CD4-positive, alpha-beta T cell (primary cell): ENCODE measurements around the gene ARHGEF39. TPM values are rescaled to one million over a fixed set of nuclear protein-coding genes. Genes with fewer than 3 reads are reported as not detected.

Experiments used
- ATAC-seq: fragments of 200-7000 bp; cut with Tn5 transposase; one replicate; pipeline ENCODE4 v1.10.0; 2022; ENCODE audit warnings: mild to moderate bottlenecking; ENCODE audit not compliant: poor library complexity
- CTCF ChIA-PET: fragments of 350-600 bp; sonication (Branson Sonifier 250); formaldehyde crosslinking; loops from one replicate; lab custom pipeline; 2021; ENCODE audit warnings: antibody characterized with exemption, inconsistent platforms; lab: Charles Lee
- POLR2A ChIA-PET: fragments of 350-600 bp; sonication (Branson Sonifier 250); formaldehyde crosslinking; loops from one replicate; lab custom pipeline; 2021; ENCODE audit warnings: antibody characterized with exemption, inconsistent platforms; lab: Charles Lee
- DNase-seq, 14 experiments: peaks; one replicate each; pipeline ENCODE4 v3.0.0-alpha.2; 2013 to 2020; ENCODE audit warnings: mixed read lengths in 2 of 14
- H3K27ac ChIP-seq, 2 donors: one replicate each; pipeline versions ENCODE4 v1.5.1 to v1.7.0; 2013; ENCODE audit warnings: low read length in 2 of 2, low read depth in 1 of 2, mild to moderate bottlenecking in 1 of 2
- H3K27me3 ChIP-seq, 2 experiments: 1 replicate in 1 of 2; 2 replicates in 1 of 2; pipeline versions ENCODE4 v1.6.1 to v1.7.0; 2013; ENCODE audit warnings: low read length in 2 of 2, control low read depth in 1 of 2, mild to moderate bottlenecking in 1 of 2, moderate library complexity in 1 of 2; ENCODE audit not compliant: insufficient read depth in 2 of 2, control insufficient read depth in 1 of 2
- H3K36me3 ChIP-seq: one replicate; pipeline ENCODE4 v1.6.1; 2013; ENCODE audit warnings: low read length, control low read depth; ENCODE audit not compliant: insufficient read depth
- H3K4me1 ChIP-seq: one replicate; pipeline ENCODE4 v1.6.1; 2013; ENCODE audit warnings: low read length, control low read depth; ENCODE audit not compliant: insufficient read depth
- H3K4me3 ChIP-seq: one replicate; pipeline ENCODE4 v1.5.1; 2013; ENCODE audit warnings: mild to moderate bottlenecking, low read length, moderate library complexity
- H3K9me3 ChIP-seq, 2 experiments: 1 replicate in 1 of 2; 2 replicates in 1 of 2; pipeline versions ENCODE4 v1.6.1 to v1.7.0; 2013; ENCODE audit warnings: low read length in 2 of 2, mild to moderate bottlenecking in 2 of 2, control low read depth in 1 of 2, moderate library complexity in 1 of 2; ENCODE audit not compliant: control insufficient read depth in 1 of 2, insufficient read depth in 1 of 2
- H3K27ac Mint-ChIP-seq: one replicate; pipeline ENCODE4 v1.8.0; 2020; ENCODE audit warnings: mixed read lengths
- H3K27me3 Mint-ChIP-seq: one replicate; pipeline ENCODE4 v1.8.0; 2021; ENCODE audit warnings: mixed read lengths
- H3K36me3 Mint-ChIP-seq: one replicate; pipeline ENCODE4 v1.8.0; 2021; ENCODE audit warnings: low read depth, mixed read lengths
- H3K4me1 Mint-ChIP-seq: one replicate; pipeline ENCODE4 v1.8.0; 2021; ENCODE audit warnings: low read depth, mixed read lengths
- H3K4me3 Mint-ChIP-seq: one replicate; pipeline ENCODE4 v1.8.0; 2020; ENCODE audit warnings: mild to moderate bottlenecking, mixed read lengths
- H3K9me3 Mint-ChIP-seq: one replicate; pipeline ENCODE4 v1.8.0; 2020; ENCODE audit warnings: mixed read lengths
- CTCF ChIP-seq: fragments of 200-600 bp; IDR thresholded peaks from one replicate; pipeline ENCODE4 v1.8.0; 2022; ENCODE audit warnings: antibody characterized with exemption, mild to moderate bottlenecking
- intact Hi-C, 2 experiments: fragments of 100-400 bp; cut with DNase I in 1 of 2; cut with micrococcal nuclease in 1 of 2; formaldehyde crosslinking; loops; one replicate each; pipeline versions ENCODE4 v1.15.1 to v1.9.0; 2023 to 2025; cut with DNase I, micrococcal nuclease
- total RNA-seq, 174 experiments: library from RNA in 2 of 174; stranded (reverse) in 2 of 174; gene quantifications; one replicate each; pipeline ENCODE4 v1.2.3 and lab custom pipeline; 2021 to 2026

ARHGEF39 gene
- total RNA-seq, 2 experiments from 2014 or later = 0.08 to 0.17 TPM

GRCh38 chr9:35698231-35698630 lies 33.2 kb upstream of the ARHGEF39 start:
- Mint-ChIP-seq H3K9me3 (no peaks in the 10 kb centered on the region), H3K4me3 (no peak overlapping the region), H3K36me3 (no peaks in the 10 kb centered on the region), H3K27ac (no peak overlapping the region), H3K27me3 (no peaks in the 10 kb centered on the region), H3K4me1 (peaks cover 13% of the 10 kb centered on the region)
- no peaks in the 10 kb centered on the region for H3K9me3 ChIP-seq
- ATAC-seq = no peak
- intact Hi-C loops = no loop called here
- H3K27ac ChIP-seq = no peak overlapping the region
- CTCF ChIA-PET = interaction anchor here (1.0 to 3.3 kb wide), 4 partner anchors 10 to 95 kb away, joined by 5 to 32 read pairs (median 20); partner anchors contain the start of gene TLN1
- H3K27me3 ChIP-seq = no peaks in the 10 kb centered on the region
- POLR2A ChIA-PET = interaction anchor here (0.6 kb wide), 1 partner anchor 51 kb away, joined by 3 read pairs; no protein-coding TSS in a partner anchor
- peaks cover 65% of the 10 kb centered on the region for H3K36me3 ChIP-seq
- no peak for DNase-seq
- TF ChIP-seq CTCF = no peak
- H3K4me3 ChIP-seq = no peak overlapping the region
- H3K4me1 ChIP-seq = peaks cover 8% of the 10 kb centered on the region

GRCh38 chr9:35697486-35697885 lies 32.5 kb upstream of the ARHGEF39 start:
- TF ChIP-seq CTCF = no peak
- Histone ChIP-seq H3K27me3 (no peaks in the 10 kb centered on the region), H3K9me3 (no peaks in the 10 kb centered on the region), H3K4me3 (no peak overlapping the region), H3K27ac (no peak overlapping the region), H3K4me1 (peaks cover 8% of the 10 kb centered on the region), H3K36me3 (peaks cover 58% of the 10 kb centered on the region)
- intact Hi-C loops = loop anchor here (2.0 kb wide), 5 partner anchors 29 to 93 kb away; partner anchors contain the start of genes CCDC107 (in 2 of the 2), RMRP (in 2 of the 2) and TESK1 (in 1 of the 2)
- Mint-ChIP-seq H3K4me1 (peaks cover 13% of the 10 kb centered on the region), H3K27ac (no peak overlapping the region), H3K27me3 (no peaks in the 10 kb centered on the region), H3K9me3 (no peaks in the 10 kb centered on the region), H3K36me3 (no peaks in the 10 kb centered on the region), H3K4me3 (no peak overlapping the region)
- DNase-seq (no peak), ATAC-seq (no peak)
- ChIA-PET POLR2A (interaction anchor here (0.5 to 2.8 kb wide), 4 partner anchors 31 to 65 kb away, joined by 4 to 24 read pairs (median 13); partner anchors contain the start of genes CCDC107 and RMRP), CTCF (interaction anchor here (0.9 to 3.3 kb wide), 9 partner anchors 10 to 94 kb away, joined by 3 to 32 read pairs (median 14); partner anchors contain the start of genes CCDC107, RMRP and TLN1)

- Histone ChIP-seq H3K4me3 (no peak overlapping the region), H3K27ac (no peak overlapping the region), H3K9me3 (no peaks in the 10 kb centered on the region), H3K27me3 (no peaks in the 10 kb centered on the region), H3K4me1 (peaks cover 10% of the 10 kb centered on the region), H3K36me3 (peaks cover 52% of the 10 kb centered on the region)
- DNase-seq = peak; percentile 29 to 78 (median 46)
- Mint-ChIP-seq H3K27me3 (no peaks in the 10 kb centered on the region), H3K4me1 (peaks cover 18% of the 10 kb centered on the region), H3K4me3 (no peak overlapping the region), H3K36me3 (no peaks in the 10 kb centered on the region), H3K9me3 (no peaks in the 10 kb centered on the region), H3K27ac (peak overlapping the region; percentile 24)
- CTCF ChIA-PET = interaction anchor here (0.5 to 3.6 kb wide), 29 partner anchors 9 to 93 kb away, joined by 3 to 32 read pairs (median 4); partner anchors contain the start of genes ARHGEF39, CCDC107, RMRP and SIT1
- TF ChIP-seq CTCF = peak; percentile 97
- POLR2A ChIA-PET = interaction anchor here (0.5 to 2.8 kb wide), 15 partner anchors 10 to 93 kb away, joined by 3 to 24 read pairs (median 5); partner anchors contain the start of genes ARHGEF39, CCDC107, CREB3 and GBA2
- ATAC-seq = peak; percentile 94
- intact Hi-C loops = loop anchor here (1.0 to 2.0 kb wide), 6 partner anchors 30 to 92 kb away; partner anchors contain the start of genes CCDC107 (in 2 of the 2), RMRP (in 2 of the 2) and TESK1 (in 1 of the 2)
These were observed 31.7 kb upstream of the ARHGEF39 start for GRCh38 chr9:35696520-35697215.
